ENCODE data around the gene EFNA3. TPM values are rescaled to one million over a fixed set of nuclear protein-coding genes. Genes with fewer than 3 reads are reported as not detected.
A peak's percentile ranks its signal among the peaks of the same experiment; 100 is the strongest.

The EFNA3 gene
- total and polyA plus RNA-seq, 2 donors (not counting 3 experiments of a cell fraction or from before 2014, with no cell fraction given): 2.2 to 2.5 TPM

DNA sequence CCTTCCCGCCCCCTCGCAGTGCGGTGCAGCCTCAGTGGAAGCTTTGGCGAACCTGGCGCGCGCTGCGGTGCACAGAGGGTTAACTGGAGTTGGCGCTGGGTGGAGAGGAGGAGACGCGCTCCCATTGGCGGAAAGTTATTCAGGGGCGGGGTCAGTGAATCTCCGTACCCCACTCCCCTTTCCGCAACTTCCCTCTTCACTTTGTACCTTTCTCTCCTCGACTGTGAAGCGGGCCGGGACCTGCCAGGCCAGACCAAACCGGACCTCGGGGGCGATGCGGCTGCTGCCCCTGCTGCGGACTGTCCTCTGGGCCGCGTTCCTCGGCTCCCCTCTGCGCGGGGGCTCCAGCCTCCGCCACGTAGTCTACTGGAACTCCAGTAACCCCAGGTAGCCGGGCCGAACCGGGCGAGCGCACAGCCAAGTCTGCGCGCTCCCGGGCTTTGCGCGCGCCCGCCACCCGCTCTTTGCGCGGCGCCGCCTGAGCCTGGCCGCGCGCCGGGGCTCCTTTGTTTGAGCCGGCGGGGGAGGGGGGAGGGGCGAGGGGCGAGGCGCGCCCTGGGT, 15.0 kb upstream of the EFNA3 start, which contains the start of gene EFNA4:
TSS of gene EFNA4 (plus strand) at position 191 of the 561 bp plus-strand sequence. CDS start at position 275, 84 bp downstream.
- Histone ChIP-seq H3K4me3 (replicated peaks in 1 of 3; ENCODE audit: insufficient read depth in 1 of 3, low read depth in 1 of 3, low read length in 3 of 3) (peak within 1 kb of the TSS; percentile 66 to 98 (median 85)), H3K9me3 (replicated peaks; ENCODE audit: control insufficient read depth, insufficient read depth, low read length) (no peaks in the 10 kb centered on the region), H3K9me1 (replicated peaks; ENCODE audit: control insufficient read depth, extremely low read depth, insufficient read depth, low read length) (no peaks in the 10 kb centered on the region), H3K9ac (replicated peaks; ENCODE audit: extremely low read depth, insufficient read depth, low read length) (peak within 1 kb of the TSS; percentile 68), H3K4me2 (ENCODE audit: insufficient read depth, low read length) (peak within 1 kb of the TSS; percentile 83), H2AFZ (ENCODE audit: low read depth, low read length) (peak within 1 kb of the TSS; percentile 55), H3K4me1 (ENCODE audit: control insufficient read depth, extremely low read depth, insufficient read depth, low read length) (peaks cover 10% of the 10 kb centered on the region), H3K27me3 (ENCODE audit: control insufficient read depth in 2 of 2, insufficient read depth in 2 of 2, low read length in 2 of 2) (no peaks in the 10 kb centered on the region), H3K79me2 (ENCODE audit: control insufficient read depth, insufficient read depth, low read length) (peaks cover 5% of the 10 kb centered on the region), H3K36me3 (ENCODE audit: control insufficient read depth in 2 of 2, extremely low read depth in 1 of 2, insufficient read depth in 2 of 2, low read length in 2 of 2) (peaks cover 3 to 14% of the 10 kb centered on the region in 2 experiments), H4K20me1 (replicated peaks; ENCODE audit: control insufficient read depth, extremely low read depth, insufficient read depth, low read length) (no peaks in the 10 kb centered on the region), H3K27ac (ENCODE audit: insufficient read depth, low read depth, low read length) (peak within 1 kb of the TSS; percentile 36)
- no peak for TF ChIP-seq JUN (IDR thresholded peaks at IDR 0.05; ENCODE audit: borderline replicate concordance, insufficient read depth, insufficient read length, low read depth)
- TF ChIP-seq POLR2A (IDR thresholded peaks at IDR 0.05; ENCODE audit: low read depth, low read length): peak; percentile 89
- no peak for TF ChIP-seq MYC (IDR thresholded peaks at IDR 0.05; ENCODE audit: low read depth, low read length)
- TF ChIP-seq FOS (IDR thresholded peaks at IDR 0.05; ENCODE audit: borderline replicate concordance, insufficient read depth, low read length): no peak
- TF ChIP-seq, protein P1, sequence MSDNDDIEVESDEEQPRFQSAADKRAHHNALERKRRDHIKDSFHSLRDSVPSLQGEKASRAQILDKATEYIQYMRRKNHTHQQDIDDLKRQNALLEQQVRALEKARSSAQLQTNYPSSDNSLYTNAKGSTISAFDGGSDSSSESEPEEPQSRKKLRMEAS (IDR thresholded peaks at IDR 0.05; ENCODE audit: insufficient read depth, insufficient read length): no peak
- TF ChIP-seq EZH2 (IDR thresholded peaks at IDR 0.05; ENCODE audit: borderline replicate concordance, low read depth, low read length, severe bottlenecking): no peak
- no peak for TF ChIP-seq GATA2 (IDR thresholded peaks at IDR 0.05; ENCODE audit: insufficient read depth, insufficient read length, low read depth, low read length)
- TF ChIP-seq POLR2AphosphoS5 (IDR thresholded peaks at IDR 0.05; ENCODE audit: insufficient read depth, low read depth, low read length): peak; percentile 79
- FAIRE-seq: peak; percentile 97
- dilution Hi-C loops (cut with MboI; ENCODE audit: extremely low pct_ligation_motif_present, low sequenced_read_pairs) (no loop called here), intact Hi-C loops (cut with micrococcal nuclease) (loop anchor here (1.0 kb wide), 2 partner anchors 21 to 126 kb away; no protein-coding TSS in a partner anchor)
- BruUV-seq (replicated peaks): no TSS peak
- DNase-seq (ENCODE audit: low read depth, low spot score): peak; percentile 89
- CTCF ChIA-PET: interaction anchor here (0.6 to 6.7 kb wide), 10 partner anchors 11 to 79 kb away, joined by 3 to 49 read pairs (median 5); partner anchors contain the start of genes ADAM15, DCST1, DCST2 and LENEP
- POLR2A ChIA-PET: no interaction called here

Data from endothelial cell of umbilical vein (primary cell).